ENCODE data around the gene SLC17A2.

SLC17A2 gene

DNA sequence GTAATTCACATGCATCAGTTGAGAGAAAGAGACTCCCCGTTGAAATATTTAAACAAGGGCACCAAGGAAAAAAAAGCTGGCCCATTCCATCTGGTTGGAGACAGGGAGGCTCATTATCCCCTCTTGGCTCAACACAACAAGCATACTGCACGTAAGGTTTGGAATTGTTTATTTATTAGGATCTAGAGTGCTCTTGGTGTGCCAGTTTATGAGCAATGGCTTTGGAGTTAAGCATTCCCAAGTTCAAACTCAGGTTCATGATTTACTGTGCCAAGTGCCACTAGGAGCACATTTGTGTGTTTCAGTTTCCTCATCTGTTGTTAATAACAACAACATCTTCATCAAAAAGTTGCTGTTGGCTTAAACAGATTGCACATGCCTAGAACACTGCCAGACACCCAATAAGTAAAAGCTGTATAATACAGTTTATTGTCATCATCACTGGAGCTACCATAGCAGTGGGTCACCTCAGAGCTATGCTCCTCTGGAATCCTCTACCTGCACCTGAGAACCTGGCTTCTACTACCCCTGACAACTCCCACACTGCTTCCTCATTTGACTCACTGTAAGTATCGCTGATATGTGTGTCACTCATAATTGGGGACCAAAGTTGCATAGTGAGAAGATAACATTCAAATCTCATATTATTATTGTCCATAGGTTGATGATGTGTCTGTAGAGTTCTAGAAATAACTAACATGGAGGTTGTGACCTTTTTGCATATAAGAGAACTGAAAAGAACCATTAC, 61.9 kb downstream of the SLC17A2 start:
- CTCF ChIA-PET = interaction anchor here (0.9 to 1.4 kb wide), 2 partner anchors 10 to 16 kb away, joined by 3 read pairs; no protein-coding TSS in a partner anchor
- TF ChIP-seq, protein P1, sequence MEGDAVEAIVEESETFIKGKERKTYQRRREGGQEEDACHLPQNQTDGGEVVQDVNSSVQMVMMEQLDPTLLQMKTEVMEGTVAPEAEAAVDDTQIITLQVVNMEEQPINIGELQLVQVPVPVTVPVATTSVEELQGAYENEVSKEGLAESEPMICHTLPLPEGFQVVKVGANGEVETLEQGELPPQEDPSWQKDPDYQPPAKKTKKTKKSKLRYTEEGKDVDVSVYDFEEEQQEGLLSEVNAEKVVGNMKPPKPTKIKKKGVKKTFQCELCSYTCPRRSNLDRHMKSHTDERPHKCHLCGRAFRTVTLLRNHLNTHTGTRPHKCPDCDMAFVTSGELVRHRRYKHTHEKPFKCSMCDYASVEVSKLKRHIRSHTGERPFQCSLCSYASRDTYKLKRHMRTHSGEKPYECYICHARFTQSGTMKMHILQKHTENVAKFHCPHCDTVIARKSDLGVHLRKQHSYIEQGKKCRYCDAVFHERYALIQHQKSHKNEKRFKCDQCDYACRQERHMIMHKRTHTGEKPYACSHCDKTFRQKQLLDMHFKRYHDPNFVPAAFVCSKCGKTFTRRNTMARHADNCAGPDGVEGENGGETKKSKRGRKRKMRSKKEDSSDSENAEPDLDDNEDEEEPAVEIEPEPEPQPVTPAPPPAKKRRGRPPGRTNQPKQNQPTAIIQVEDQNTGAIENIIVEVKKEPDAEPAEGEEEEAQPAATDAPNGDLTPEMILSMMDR (IDR thresholded peaks at IDR 0.05; ENCODE audit: control extremely low read depth, extremely low read depth, low read depth, missing control alignments) = no peak
- DNase-seq (ENCODE audit: extremely low spot score) = no peak
- POLR2A ChIA-PET = no interaction called here

DNA sequence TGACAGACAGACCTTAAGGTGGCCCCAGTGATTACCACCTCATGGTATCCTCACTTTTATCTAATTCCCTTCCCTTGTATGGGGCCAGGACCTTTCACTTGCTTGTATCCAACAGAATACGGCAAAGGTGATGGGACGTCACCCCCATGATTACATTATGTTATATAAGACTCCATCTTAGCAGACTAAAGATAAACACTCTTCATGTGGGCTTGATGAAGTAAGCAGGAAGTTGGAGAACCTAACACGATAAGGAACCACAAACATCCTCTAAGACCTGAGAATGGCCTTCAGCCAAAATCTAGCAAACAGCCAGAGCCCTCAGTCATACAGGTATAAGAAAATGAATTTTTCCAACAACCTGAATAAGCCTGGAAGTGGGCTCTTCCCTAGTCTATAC, 64.5 kb downstream of the SLC17A2 start:
- no peak for DNase-seq (ENCODE audit: extremely low spot score)
- TF ChIP-seq, protein P1 (IDR thresholded peaks at IDR 0.05; ENCODE audit: control extremely low read depth, extremely low read depth, low read depth, missing control alignments) = no peak
- ChIA-PET CTCF (no interaction called here), POLR2A (no interaction called here)

DNA sequence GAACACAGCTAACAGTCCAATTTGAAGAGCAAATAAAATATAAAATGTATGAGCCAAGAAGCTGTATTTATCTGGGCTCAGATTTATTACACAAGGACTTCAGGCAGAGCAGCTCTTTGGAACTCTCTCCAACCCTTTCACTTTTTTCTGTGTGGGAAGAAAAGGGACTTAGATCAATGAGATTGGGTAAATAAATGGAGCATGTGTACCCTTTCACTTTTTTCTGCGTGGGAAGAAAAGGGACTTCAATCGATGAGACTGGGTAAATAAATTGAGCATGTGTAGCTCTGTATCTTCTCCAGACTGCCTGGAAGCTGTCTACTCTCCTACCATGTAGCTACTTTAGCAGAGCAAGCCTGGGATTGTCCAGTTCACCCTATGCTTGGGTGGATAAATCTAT, 67.1 kb downstream of the SLC17A2 start:
- POLR2A ChIA-PET = no interaction called here
- TF ChIP-seq, protein P1 (IDR thresholded peaks at IDR 0.05; ENCODE audit: control extremely low read depth, extremely low read depth, low read depth, missing control alignments) = no peak
- no peak for DNase-seq (ENCODE audit: extremely low spot score)
- CTCF ChIA-PET = interaction anchor here (1.3 kb wide), 2 partner anchors 9 to 19 kb away, joined by 3 read pairs; no protein-coding TSS in a partner anchor
